ENCODE data around the gene KLHL25.
"Not testable (repeated sequence)": the region's sequence is repeated elsewhere in the genome, so short reads cannot be mapped to it uniquely, and the experiment has no call there.

The KLHL25 gene

DNA sequence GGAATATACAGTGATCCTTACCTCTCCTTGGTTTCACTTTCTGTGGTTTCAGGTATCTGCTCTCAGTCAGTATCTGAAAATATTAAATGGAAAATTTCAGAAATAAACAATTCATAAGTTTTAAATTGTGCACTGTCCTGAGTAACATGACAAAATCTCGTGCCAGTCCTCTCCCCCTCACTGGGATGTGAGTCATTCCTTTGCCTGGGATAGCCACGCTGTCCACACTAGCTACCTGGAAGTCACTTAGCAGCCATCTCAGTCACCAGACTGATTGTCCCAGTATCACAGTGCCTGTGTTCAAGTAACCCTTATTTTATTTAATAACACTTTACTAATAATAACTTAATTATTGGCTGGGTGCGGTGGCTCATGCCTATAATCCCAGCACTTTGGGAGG is 15.3 kb upstream of the KLHL25 start:
- no peak overlapping the region for H3K4me3 ChIP-seq (ENCODE audit: low read depth, low read length)
- in situ Hi-C loops (cut with HindIII; ENCODE audit: low sequenced_read_pairs), result no loop called here
- no peak for DNase-seq (ENCODE audit: low read depth)
- TF ChIP-seq, protein P1, sequence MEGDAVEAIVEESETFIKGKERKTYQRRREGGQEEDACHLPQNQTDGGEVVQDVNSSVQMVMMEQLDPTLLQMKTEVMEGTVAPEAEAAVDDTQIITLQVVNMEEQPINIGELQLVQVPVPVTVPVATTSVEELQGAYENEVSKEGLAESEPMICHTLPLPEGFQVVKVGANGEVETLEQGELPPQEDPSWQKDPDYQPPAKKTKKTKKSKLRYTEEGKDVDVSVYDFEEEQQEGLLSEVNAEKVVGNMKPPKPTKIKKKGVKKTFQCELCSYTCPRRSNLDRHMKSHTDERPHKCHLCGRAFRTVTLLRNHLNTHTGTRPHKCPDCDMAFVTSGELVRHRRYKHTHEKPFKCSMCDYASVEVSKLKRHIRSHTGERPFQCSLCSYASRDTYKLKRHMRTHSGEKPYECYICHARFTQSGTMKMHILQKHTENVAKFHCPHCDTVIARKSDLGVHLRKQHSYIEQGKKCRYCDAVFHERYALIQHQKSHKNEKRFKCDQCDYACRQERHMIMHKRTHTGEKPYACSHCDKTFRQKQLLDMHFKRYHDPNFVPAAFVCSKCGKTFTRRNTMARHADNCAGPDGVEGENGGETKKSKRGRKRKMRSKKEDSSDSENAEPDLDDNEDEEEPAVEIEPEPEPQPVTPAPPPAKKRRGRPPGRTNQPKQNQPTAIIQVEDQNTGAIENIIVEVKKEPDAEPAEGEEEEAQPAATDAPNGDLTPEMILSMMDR (IDR thresholded peaks at IDR 0.05; ENCODE audit: low read depth, low read length, missing control alignments), result no peak

GRCh38 chr15:85805420-85805819 is 10.7 kb upstream of the KLHL25 start:
- no peak for DNase-seq (ENCODE audit: low read depth)
- TF ChIP-seq, protein P1 (IDR thresholded peaks at IDR 0.05; ENCODE audit: low read depth, low read length, missing control alignments), result no peak
- no peak overlapping the region for H3K4me3 ChIP-seq (ENCODE audit: low read depth, low read length)
- in situ Hi-C loops (cut with HindIII; ENCODE audit: low sequenced_read_pairs), result no loop called here

GRCh38 chr15:85804481-85805170 is 9.9 kb upstream of the KLHL25 start:
- no peak for DNase-seq (ENCODE audit: low read depth)
- H3K4me3 ChIP-seq (ENCODE audit: low read depth, low read length), result no peak overlapping the region
- TF ChIP-seq, protein P1 (IDR thresholded peaks at IDR 0.05; ENCODE audit: low read depth, low read length, missing control alignments), result no peak
- in situ Hi-C loops (cut with HindIII; ENCODE audit: low sequenced_read_pairs), result no loop called here

- DNase-seq (ENCODE audit: low read depth); H3K4me3 ChIP-seq (ENCODE audit: low read depth, low read length); in situ Hi-C loops (cut with HindIII; ENCODE audit: low sequenced_read_pairs): not testable (repeated sequence)
- TF ChIP-seq, protein P1 (IDR thresholded peaks at IDR 0.05; ENCODE audit: low read depth, low read length, missing control alignments), result peak; percentile 20
Observed at GRCh38 chr15:85802617-85803016, 7.9 kb upstream of the KLHL25 start.

GRCh38 chr15:85800478-85801123 is 5.9 kb upstream of the KLHL25 start:
- DNase-seq (ENCODE audit: low read depth), result peak; percentile 36
- no peak overlapping the region for H3K4me3 ChIP-seq (ENCODE audit: low read depth, low read length)
- in situ Hi-C loops (cut with HindIII; ENCODE audit: low sequenced_read_pairs), result no loop called here
- TF ChIP-seq, protein P1 (IDR thresholded peaks at IDR 0.05; ENCODE audit: low read depth, low read length, missing control alignments), result no peak

- in situ Hi-C loops (cut with HindIII; ENCODE audit: low sequenced_read_pairs); DNase-seq (ENCODE audit: low read depth); H3K4me3 ChIP-seq (ENCODE audit: low read depth, low read length): not testable (repeated sequence)
Observed at GRCh38 chr15:85796371-85796770, 1.6 kb upstream of the KLHL25 start.
